IPS DF 19.7 (cell line): ENCODE results near the gene NSUN5.
"Not testable (repeated sequence)": the region's sequence is repeated elsewhere in the genome, so short reads cannot be mapped to it uniquely, and the experiment has no call there.

Experiments
- DNase-seq: peaks from one replicate; pipeline ENCODE4 v3.0.0-alpha.2; 2013; ENCODE audit warnings: low read depth, low spot score

The NSUN5 gene

GRCh38 chr7:73297235-73297634 lies 11.4 kb downstream of the NSUN5 start:
- DNase-seq = not testable (repeated sequence)

DNA sequence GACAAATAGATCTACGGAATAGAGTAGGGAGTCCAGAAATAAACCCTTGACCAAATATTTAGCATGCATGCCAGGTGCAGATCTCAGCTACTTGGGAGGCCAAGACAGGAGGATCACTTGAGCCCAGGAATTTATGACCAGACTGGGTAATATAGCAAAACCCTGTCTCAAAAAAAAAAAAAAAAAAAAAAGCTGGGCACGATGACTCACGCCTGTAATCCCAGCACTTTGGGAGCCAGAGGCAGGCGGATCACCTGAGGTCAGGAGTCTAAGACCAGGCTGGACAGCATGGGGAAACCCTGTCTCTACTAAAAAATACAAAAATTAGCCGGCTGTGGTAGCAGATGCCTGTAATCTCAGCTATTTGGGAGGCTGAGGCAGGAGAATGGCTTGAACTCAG lies 31.4 kb downstream of the NSUN5 start:
- not testable (repeated sequence) for DNase-seq

GRCh38 chr7:73267813-73268212 lies 40.8 kb downstream of the NSUN5 start:
- DNase-seq = not testable (repeated sequence)

DNA sequence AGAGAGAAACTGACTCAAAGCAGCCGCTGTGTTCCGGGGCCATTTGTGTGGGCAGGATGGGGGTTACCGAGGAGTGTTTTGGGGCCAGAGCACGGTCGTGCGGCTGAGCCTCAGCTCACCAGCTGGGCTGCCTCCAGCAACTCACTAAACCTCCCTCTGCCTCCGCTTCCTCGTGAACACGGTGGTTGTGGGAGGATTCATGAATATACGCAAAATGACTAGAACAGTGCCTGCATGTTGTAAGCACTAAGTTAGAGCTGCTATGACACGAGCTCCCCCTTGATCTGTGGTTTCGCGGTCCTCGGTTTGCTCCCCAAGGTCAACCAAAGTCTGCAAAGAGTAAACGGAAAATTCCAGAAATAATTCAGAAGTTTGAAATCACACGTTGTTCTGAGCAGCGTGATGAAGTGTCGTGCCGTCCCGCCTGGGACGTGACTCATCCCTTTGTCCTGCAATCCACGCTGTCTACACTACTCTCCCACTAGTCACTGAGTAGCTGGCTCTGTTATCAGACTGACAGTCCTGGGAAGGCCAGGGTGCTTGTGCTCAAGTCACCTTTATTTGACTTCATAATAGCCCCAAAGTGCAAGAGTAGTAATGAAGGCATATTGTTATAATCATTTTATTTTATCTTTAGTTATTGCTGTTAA lies 41.8 kb downstream of the NSUN5 start:
- DNase-seq = not testable (repeated sequence)

DNA sequence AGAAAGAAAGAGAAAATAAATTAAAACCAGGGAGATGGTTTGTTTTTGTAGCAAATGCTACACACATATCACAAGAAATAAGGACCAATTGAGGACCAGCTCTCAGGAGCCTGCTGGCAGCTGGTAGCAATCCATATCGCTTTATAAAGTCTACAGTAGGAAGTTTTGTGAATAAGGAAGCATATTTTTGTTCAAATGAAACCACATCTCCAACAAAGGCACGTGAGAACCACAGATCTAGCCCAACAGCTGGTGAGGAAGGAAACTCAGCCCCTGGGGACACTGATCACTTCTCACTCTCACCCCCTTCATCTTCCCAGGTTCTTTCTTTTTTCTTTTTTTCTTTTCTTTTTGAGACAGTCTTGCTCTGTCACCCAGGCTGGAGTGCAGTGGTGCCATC lies 46.2 kb downstream of the NSUN5 start:
- DNase-seq = not testable (repeated sequence)
